ENCODE data around the gene ZNF428. TPM values are rescaled to one million over a fixed set of nuclear protein-coding genes. Genes with fewer than 3 reads are reported as not detected.
"Not testable (repeated sequence)": the region's sequence is repeated elsewhere in the genome, so short reads cannot be mapped to it uniquely, and the experiment has no call there.

ZNF428 gene
- polyA plus RNA-seq, 4 donors = 75.2 to 118 (median 83.7) TPM

GRCh38 chr19:43620061-43621001 lies 902 bp upstream of the ZNF428 start:
- DNase-seq (ENCODE audit: low read depth in 4 of 4, low spot score in 3 of 4) = no peak

- no peak for DNase-seq (ENCODE audit: low read depth in 4 of 4, low spot score in 3 of 4)
Observed at GRCh38 chr19:43618921-43619261, 538 bp downstream of the ZNF428 start.

- DNase-seq (ENCODE audit: low read depth in 4 of 4, low spot score in 3 of 4) = no peak
Observed at GRCh38 chr19:43616954-43617353, 2.5 kb downstream of the ZNF428 start.

- no peak for DNase-seq (ENCODE audit: low read depth in 4 of 4, low spot score in 3 of 4)
Observed at GRCh38 chr19:43616306-43616705, 3.1 kb downstream of the ZNF428 start.

GRCh38 chr19:43612374-43612773 lies 7.1 kb downstream of the ZNF428 start:
- DNase-seq (ENCODE audit: low read depth in 4 of 4, low spot score in 3 of 4) = no peak

GRCh38 chr19:43611788-43612187 lies 7.6 kb downstream of the ZNF428 start, which contains the start of gene SRRM5:
Gene SRRM5, plus strand, starts transcription at chr19:43612088. Its CDS starts 34 bp downstream, at chr19:43612122.
- no peak for DNase-seq (ENCODE audit: low read depth in 4 of 4, low spot score in 3 of 4)

- no peak for DNase-seq (ENCODE audit: low read depth in 4 of 4, low spot score in 3 of 4)
Observed at GRCh38 chr19:43610493-43610892, 8.9 kb downstream of the ZNF428 start.

- no peak for DNase-seq (ENCODE audit: low read depth in 4 of 4, low spot score in 3 of 4)
Observed at GRCh38 chr19:43609872-43610271, 9.6 kb downstream of the ZNF428 start.

GRCh38 chr19:43607238-43608205 lies 11.9 kb downstream of the ZNF428 start:
- no peak for DNase-seq (ENCODE audit: low read depth in 4 of 4, low spot score in 3 of 4)

GRCh38 chr19:43606569-43607229 lies 12.7 kb downstream of the ZNF428 start:
- DNase-seq (ENCODE audit: low read depth in 4 of 4, low spot score in 3 of 4) = no peak

- DNase-seq (ENCODE audit: low read depth in 4 of 4, low spot score in 3 of 4) = no peak
Observed at GRCh38 chr19:43605875-43606568, 13.4 kb downstream of the ZNF428 start.

GRCh38 chr19:43600326-43600725 lies 19.1 kb downstream of the ZNF428 start:
- not testable (repeated sequence) for DNase-seq (ENCODE audit: low read depth in 4 of 4, low spot score in 3 of 4)

- DNase-seq (ENCODE audit: low read depth in 4 of 4, low spot score in 3 of 4) = no peak
Observed at GRCh38 chr19:43599635-43600295, 19.7 kb downstream of the ZNF428 start.

- no peak for DNase-seq (ENCODE audit: low read depth in 4 of 4, low spot score in 3 of 4)
Observed at GRCh38 chr19:43598445-43599240, 20.8 kb downstream of the ZNF428 start.

GRCh38 chr19:43597876-43598275 lies 21.6 kb downstream of the ZNF428 start:
- no peak for DNase-seq (ENCODE audit: low read depth in 4 of 4, low spot score in 3 of 4)

- no peak for DNase-seq (ENCODE audit: low read depth in 4 of 4, low spot score in 3 of 4)
Observed at GRCh38 chr19:43596842-43597461, 22.5 kb downstream of the ZNF428 start.

GRCh38 chr19:43595999-43596841 lies 23.2 kb downstream of the ZNF428 start, which contains the start of the genes IRGQ and ZNF576:
Gene IRGQ, minus strand, starts transcription at chr19:43596134. Its CDS starts 796 bp downstream, at chr19:43595338.
Gene ZNF576, plus strand, starts transcription at chr19:43596595. Its CDS starts 514 bp downstream, at chr19:43597109.
- DNase-seq (ENCODE audit: low read depth in 4 of 4, low spot score in 3 of 4) = peak; percentile 100
